ENCODE measurements around the gene PPP1R2. TPM values are rescaled to one million over a fixed set of nuclear protein-coding genes. Genes with fewer than 3 reads are reported as not detected.

Gene PPP1R2
- polyA plus RNA-seq, 1 donor from 2014 or later = 113 TPM

DNA sequence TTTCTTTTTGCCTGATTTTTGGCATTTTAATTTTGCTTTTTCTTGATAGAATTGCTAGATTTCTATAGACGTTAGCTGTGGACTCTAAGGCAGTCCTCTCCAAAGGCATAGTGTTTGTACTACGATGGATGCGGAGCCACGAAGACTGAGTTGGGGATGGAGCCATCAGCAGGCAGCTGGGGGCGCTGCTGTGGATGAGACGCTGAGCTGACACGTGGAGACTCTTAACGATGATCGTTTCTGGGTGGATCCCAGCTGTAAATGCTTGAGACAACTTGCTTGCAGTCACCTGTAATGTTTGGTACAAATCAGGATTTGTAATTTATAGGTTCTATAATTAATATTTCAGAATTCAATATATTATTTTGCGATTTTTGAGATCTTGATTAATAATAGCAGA lies 13.3 kb upstream of the PPP1R2 start:
- Histone ChIP-seq H3K36me3 (ENCODE audit: insufficient read depth, low read length) (no peaks in the 10 kb centered on the region), H3K79me2 (replicated peaks; ENCODE audit: insufficient read depth, low read length) (no peaks in the 10 kb centered on the region), H2AFZ (ENCODE audit: low read depth, low read length) (no peak overlapping the region), H3K9me3 (ENCODE audit: low read length) (no peaks in the 10 kb centered on the region), H4K20me1 (ENCODE audit: insufficient read depth) (no peaks in the 10 kb centered on the region), H3K9ac (ENCODE audit: low read length) (no peak overlapping the region), H3K4me3 (ENCODE audit: low read length) (no peak overlapping the region), H3K27me3 (ENCODE audit: insufficient read depth, low read depth, low read length) (no peaks in the 10 kb centered on the region), H3K4me2 (ENCODE audit: low read length) (no peak overlapping the region), H3K9me2 (ENCODE audit: insufficient read depth, low read length) (no peaks in the 10 kb centered on the region), H3K27ac (ENCODE audit: low read length) (no peak overlapping the region), H3F3A (ENCODE audit: insufficient read depth, low read length, poor library complexity, severe bottlenecking) (no peaks in the 10 kb centered on the region)
- TF ChIP-seq, protein P1, sequence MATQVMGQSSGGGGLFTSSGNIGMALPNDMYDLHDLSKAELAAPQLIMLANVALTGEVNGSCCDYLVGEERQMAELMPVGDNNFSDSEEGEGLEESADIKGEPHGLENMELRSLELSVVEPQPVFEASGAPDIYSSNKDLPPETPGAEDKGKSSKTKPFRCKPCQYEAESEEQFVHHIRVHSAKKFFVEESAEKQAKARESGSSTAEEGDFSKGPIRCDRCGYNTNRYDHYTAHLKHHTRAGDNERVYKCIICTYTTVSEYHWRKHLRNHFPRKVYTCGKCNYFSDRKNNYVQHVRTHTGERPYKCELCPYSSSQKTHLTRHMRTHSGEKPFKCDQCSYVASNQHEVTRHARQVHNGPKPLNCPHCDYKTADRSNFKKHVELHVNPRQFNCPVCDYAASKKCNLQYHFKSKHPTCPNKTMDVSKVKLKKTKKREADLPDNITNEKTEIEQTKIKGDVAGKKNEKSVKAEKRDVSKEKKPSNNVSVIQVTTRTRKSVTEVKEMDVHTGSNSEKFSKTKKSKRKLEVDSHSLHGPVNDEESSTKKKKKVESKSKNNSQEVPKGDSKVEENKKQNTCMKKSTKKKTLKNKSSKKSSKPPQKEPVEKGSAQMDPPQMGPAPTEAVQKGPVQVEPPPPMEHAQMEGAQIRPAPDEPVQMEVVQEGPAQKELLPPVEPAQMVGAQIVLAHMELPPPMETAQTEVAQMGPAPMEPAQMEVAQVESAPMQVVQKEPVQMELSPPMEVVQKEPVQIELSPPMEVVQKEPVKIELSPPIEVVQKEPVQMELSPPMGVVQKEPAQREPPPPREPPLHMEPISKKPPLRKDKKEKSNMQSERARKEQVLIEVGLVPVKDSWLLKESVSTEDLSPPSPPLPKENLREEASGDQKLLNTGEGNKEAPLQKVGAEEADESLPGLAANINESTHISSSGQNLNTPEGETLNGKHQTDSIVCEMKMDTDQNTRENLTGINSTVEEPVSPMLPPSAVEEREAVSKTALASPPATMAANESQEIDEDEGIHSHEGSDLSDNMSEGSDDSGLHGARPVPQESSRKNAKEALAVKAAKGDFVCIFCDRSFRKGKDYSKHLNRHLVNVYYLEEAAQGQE (IDR thresholded peaks at IDR 0.05; ENCODE audit: borderline replicate concordance) = no peak
- TF ChIP-seq SMC3 (conservative IDR thresholded peaks at IDR 0.05; ENCODE audit: poor library complexity) (no peak), EP300 (conservative IDR thresholded peaks at IDR 0.05; ENCODE audit: poor library complexity, severe bottlenecking) (no peak), MXI1 (conservative IDR thresholded peaks at IDR 0.05; ENCODE audit: poor library complexity, severe bottlenecking) (no peak), TAF1 (IDR thresholded peaks at IDR 0.05; ENCODE audit: low read depth) (no peak), EZH2 (IDR thresholded peaks at IDR 0.05; ENCODE audit: borderline replicate concordance, insufficient read depth, low read length, poor library complexity, severe bottlenecking) (no peak)
- TF ChIP-seq, protein P2, sequence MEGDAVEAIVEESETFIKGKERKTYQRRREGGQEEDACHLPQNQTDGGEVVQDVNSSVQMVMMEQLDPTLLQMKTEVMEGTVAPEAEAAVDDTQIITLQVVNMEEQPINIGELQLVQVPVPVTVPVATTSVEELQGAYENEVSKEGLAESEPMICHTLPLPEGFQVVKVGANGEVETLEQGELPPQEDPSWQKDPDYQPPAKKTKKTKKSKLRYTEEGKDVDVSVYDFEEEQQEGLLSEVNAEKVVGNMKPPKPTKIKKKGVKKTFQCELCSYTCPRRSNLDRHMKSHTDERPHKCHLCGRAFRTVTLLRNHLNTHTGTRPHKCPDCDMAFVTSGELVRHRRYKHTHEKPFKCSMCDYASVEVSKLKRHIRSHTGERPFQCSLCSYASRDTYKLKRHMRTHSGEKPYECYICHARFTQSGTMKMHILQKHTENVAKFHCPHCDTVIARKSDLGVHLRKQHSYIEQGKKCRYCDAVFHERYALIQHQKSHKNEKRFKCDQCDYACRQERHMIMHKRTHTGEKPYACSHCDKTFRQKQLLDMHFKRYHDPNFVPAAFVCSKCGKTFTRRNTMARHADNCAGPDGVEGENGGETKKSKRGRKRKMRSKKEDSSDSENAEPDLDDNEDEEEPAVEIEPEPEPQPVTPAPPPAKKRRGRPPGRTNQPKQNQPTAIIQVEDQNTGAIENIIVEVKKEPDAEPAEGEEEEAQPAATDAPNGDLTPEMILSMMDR (IDR thresholded peaks at IDR 0.05; ENCODE audit: poor library complexity, severe bottlenecking) = no peak

DNA sequence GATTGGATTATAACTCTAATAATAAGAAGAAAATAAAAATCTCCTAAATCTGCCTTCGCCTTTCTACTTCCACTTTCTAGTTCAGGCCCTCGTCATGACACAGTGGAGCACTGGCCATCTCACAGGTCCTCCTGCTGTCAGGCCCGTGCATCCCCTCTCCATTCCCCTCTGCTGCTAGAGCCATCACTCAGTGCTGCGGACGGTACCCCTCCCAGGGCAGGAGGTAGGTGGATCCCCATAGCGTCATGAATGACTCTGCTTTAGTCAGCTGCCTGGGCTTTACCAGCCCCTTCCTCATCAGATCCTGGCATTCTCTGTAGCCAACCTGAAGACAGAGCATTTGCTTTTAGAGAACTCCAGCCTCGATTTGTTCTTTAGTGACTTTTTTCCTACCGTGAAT lies 12.0 kb upstream of the PPP1R2 start:
- Histone ChIP-seq H4K20me1 (ENCODE audit: insufficient read depth) (no peaks in the 10 kb centered on the region), H3K27ac (ENCODE audit: low read length) (no peak overlapping the region), H3K36me3 (ENCODE audit: insufficient read depth, low read length) (no peaks in the 10 kb centered on the region), H3K9me2 (ENCODE audit: insufficient read depth, low read length) (no peaks in the 10 kb centered on the region), H3K9me3 (ENCODE audit: low read length) (no peaks in the 10 kb centered on the region), H3K9ac (ENCODE audit: low read length) (no peak overlapping the region), H3K4me2 (ENCODE audit: low read length) (no peak overlapping the region), H3F3A (ENCODE audit: insufficient read depth, low read length, poor library complexity, severe bottlenecking) (no peaks in the 10 kb centered on the region), H3K4me3 (ENCODE audit: low read length) (no peak overlapping the region), H3K79me2 (replicated peaks; ENCODE audit: insufficient read depth, low read length) (no peaks in the 10 kb centered on the region), H3K27me3 (ENCODE audit: insufficient read depth, low read depth, low read length) (no peaks in the 10 kb centered on the region), H2AFZ (ENCODE audit: low read depth, low read length) (no peak overlapping the region)
- no peak for TF ChIP-seq RAD21 (conservative IDR thresholded peaks at IDR 0.05)
- no peak for TF ChIP-seq MXI1 (conservative IDR thresholded peaks at IDR 0.05; ENCODE audit: poor library complexity, severe bottlenecking)
- no peak for TF ChIP-seq EP300 (conservative IDR thresholded peaks at IDR 0.05; ENCODE audit: poor library complexity, severe bottlenecking)
- TF ChIP-seq EZH2 (IDR thresholded peaks at IDR 0.05; ENCODE audit: borderline replicate concordance, insufficient read depth, low read length, poor library complexity, severe bottlenecking) = no peak
- TF ChIP-seq TAF1 (IDR thresholded peaks at IDR 0.05; ENCODE audit: low read depth) = no peak
- TF ChIP-seq, protein P1 (IDR thresholded peaks at IDR 0.05; ENCODE audit: borderline replicate concordance) = no peak
- TF ChIP-seq, protein P2 (IDR thresholded peaks at IDR 0.05; ENCODE audit: poor library complexity, severe bottlenecking) = no peak
- TF ChIP-seq SMC3 (conservative IDR thresholded peaks at IDR 0.05; ENCODE audit: poor library complexity) = no peak
- no peak for TF ChIP-seq POLR2AphosphoS5 (IDR thresholded peaks at IDR 0.05)
